HepG2 (cell line): ENCODE measurements around the gene SPESP1.

ENCODE experiments used
- BRCA1 ChIP-seq: sonication (generic); formaldehyde crosslinking; IDR thresholded peaks from 2 replicates; pipeline ENCODE4 v1.4.0; 2020; ENCODE audit warnings: missing genetic modification reagents
- GABPA ChIP-seq, 2 experiments: IDR thresholded peaks; 2 replicates each; pipeline ENCODE4 v1.6.1; 2011 to 2016; ENCODE audit warnings: low read depth in 2 of 2, low read length in 1 of 2, missing biosample characterization in 1 of 2, missing genetic modification characterization in 1 of 2
- KLF16 ChIP-seq, 2 experiments: sonication (generic) in 1 of 2; formaldehyde crosslinking in 1 of 2; IDR thresholded peaks; 2 replicates each; pipeline versions ENCODE4 v1.6.1 to v1.8.0; 2016 to 2023; ENCODE audit warnings: missing genetic modification reagents in 2 of 2, missing compliant biosample characterization in 1 of 2
- POLR2AphosphoS5 ChIP-seq: IDR thresholded peaks from 2 replicates; pipeline ENCODE4 v1.6.1; 2012; ENCODE audit warnings: low read depth, low read length
- SP2 ChIP-seq: sonication (generic); formaldehyde crosslinking; IDR thresholded peaks from 2 replicates; pipeline ENCODE4 v1.5.1; 2020; ENCODE audit warnings: mild to moderate bottlenecking, missing genetic modification reagents
- SRF ChIP-seq: IDR thresholded peaks from 2 replicates; pipeline ENCODE4 v1.6.1; 2011; ENCODE audit warnings: mild to moderate bottlenecking, low read depth, low read length, moderate library complexity
- ZFP1 ChIP-seq: IDR thresholded peaks from 2 replicates; pipeline ENCODE4 v1.6.1; 2016
- ZNF136 ChIP-seq: sonication (generic); formaldehyde crosslinking; IDR thresholded peaks from 2 replicates; pipeline ENCODE4 v1.8.1; 2022; ENCODE audit warnings: low read depth, mild to moderate bottlenecking, moderate library complexity, missing genetic modification reagents
- ZNF225 ChIP-seq: sonication (generic); formaldehyde crosslinking; IDR thresholded peaks from 2 replicates; pipeline ENCODE4 v1.4.0; 2020; ENCODE audit warnings: mild to moderate bottlenecking, missing genetic modification reagents
- ZNF24 ChIP-seq: fragments of 450-650 bp; IDR thresholded peaks from 2 replicates; pipeline ENCODE4 v1.6.1; 2017; ENCODE audit warnings: antibody characterized with exemption, mild to moderate bottlenecking
- ZNF350 ChIP-seq: sonication (generic); formaldehyde crosslinking; IDR thresholded peaks from 2 replicates; pipeline ENCODE4 v1.4.0; 2020; ENCODE audit warnings: mild to moderate bottlenecking, low read depth, missing genetic modification reagents, borderline replicate concordance
- TF ChIP-seq, protein P1 (sequence below): fragments of 450-650 bp; IDR thresholded peaks from 2 replicates; pipeline ENCODE4 v1.6.1; 2017; ENCODE audit warnings: mild to moderate bottlenecking
- TF ChIP-seq, protein P2 (sequence below): sonication (generic); formaldehyde crosslinking; IDR thresholded peaks from 2 replicates; pipeline ENCODE4 v1.5.0; 2020; ENCODE audit warnings: mild to moderate bottlenecking, missing genetic modification reagents, moderate library complexity
- TF ChIP-seq, protein P3 (sequence below): sonication (generic); formaldehyde crosslinking; IDR thresholded peaks from 2 replicates; pipeline ENCODE4 v1.5.0; 2020; ENCODE audit warnings: missing genetic modification reagents

DNA sequence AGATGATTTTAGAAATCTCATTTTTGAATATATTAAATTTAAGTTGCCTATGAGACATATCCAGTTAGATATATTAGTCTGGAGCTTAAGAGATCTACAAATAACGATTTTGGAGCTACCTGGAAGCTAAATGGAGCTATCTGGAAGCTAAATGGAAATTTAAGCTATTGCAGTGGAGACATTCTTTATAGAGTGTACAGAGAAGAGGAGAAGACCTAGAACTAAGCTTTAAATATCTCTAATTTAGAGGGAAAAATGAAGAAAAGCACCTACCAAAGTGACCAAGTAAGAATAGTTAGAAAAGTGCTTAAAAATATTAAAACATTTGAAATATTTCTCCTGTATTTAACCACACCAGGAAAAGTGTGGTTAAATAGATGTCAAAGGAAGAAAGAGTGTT is 28.3 kb downstream of the SPESP1 start:
- TF ChIP-seq, protein P1, sequence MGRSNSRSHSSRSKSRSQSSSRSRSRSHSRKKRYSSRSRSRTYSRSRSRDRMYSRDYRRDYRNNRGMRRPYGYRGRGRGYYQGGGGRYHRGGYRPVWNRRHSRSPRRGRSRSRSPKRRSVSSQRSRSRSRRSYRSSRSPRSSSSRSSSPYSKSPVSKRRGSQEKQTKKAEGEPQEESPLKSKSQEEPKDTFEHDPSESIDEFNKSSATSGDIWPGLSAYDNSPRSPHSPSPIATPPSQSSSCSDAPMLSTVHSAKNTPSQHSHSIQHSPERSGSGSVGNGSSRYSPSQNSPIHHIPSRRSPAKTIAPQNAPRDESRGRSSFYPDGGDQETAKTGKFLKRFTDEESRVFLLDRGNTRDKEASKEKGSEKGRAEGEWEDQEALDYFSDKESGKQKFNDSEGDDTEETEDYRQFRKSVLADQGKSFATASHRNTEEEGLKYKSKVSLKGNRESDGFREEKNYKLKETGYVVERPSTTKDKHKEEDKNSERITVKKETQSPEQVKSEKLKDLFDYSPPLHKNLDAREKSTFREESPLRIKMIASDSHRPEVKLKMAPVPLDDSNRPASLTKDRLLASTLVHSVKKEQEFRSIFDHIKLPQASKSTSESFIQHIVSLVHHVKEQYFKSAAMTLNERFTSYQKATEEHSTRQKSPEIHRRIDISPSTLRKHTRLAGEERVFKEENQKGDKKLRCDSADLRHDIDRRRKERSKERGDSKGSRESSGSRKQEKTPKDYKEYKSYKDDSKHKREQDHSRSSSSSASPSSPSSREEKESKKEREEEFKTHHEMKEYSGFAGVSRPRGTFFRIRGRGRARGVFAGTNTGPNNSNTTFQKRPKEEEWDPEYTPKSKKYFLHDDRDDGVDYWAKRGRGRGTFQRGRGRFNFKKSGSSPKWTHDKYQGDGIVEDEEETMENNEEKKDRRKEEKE: no peak
- TF ChIP-seq ZNF350 (CRISPR knock-in tag) (no peak), GABPA (IDR thresholded peaks at IDR 0.05; ENCODE audit: low read depth, low read length) (no peak), GABPA (CRISPR knock-in tag; IDR thresholded peaks at IDR 0.05; ENCODE audit: low read depth) (no peak), KLF16 (CRISPR knock-in tag; IDR thresholded peaks at IDR 0.05) (no peak), BRCA1 (CRISPR knock-in tag) (no peak), SRF (no peak), ZNF225 (no peak), ZNF136 (CRISPR knock-in tag) (no peak), POLR2AphosphoS5 (no peak), SP2 (CRISPR knock-in tag) (no peak), ZFP1 (CRISPR knock-in tag) (no peak), ZNF24 (no peak)
- TF ChIP-seq, protein P2, sequence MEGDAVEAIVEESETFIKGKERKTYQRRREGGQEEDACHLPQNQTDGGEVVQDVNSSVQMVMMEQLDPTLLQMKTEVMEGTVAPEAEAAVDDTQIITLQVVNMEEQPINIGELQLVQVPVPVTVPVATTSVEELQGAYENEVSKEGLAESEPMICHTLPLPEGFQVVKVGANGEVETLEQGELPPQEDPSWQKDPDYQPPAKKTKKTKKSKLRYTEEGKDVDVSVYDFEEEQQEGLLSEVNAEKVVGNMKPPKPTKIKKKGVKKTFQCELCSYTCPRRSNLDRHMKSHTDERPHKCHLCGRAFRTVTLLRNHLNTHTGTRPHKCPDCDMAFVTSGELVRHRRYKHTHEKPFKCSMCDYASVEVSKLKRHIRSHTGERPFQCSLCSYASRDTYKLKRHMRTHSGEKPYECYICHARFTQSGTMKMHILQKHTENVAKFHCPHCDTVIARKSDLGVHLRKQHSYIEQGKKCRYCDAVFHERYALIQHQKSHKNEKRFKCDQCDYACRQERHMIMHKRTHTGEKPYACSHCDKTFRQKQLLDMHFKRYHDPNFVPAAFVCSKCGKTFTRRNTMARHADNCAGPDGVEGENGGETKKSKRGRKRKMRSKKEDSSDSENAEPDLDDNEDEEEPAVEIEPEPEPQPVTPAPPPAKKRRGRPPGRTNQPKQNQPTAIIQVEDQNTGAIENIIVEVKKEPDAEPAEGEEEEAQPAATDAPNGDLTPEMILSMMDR (CRISPR knock-in tag): no peak
- TF ChIP-seq, protein P3, sequence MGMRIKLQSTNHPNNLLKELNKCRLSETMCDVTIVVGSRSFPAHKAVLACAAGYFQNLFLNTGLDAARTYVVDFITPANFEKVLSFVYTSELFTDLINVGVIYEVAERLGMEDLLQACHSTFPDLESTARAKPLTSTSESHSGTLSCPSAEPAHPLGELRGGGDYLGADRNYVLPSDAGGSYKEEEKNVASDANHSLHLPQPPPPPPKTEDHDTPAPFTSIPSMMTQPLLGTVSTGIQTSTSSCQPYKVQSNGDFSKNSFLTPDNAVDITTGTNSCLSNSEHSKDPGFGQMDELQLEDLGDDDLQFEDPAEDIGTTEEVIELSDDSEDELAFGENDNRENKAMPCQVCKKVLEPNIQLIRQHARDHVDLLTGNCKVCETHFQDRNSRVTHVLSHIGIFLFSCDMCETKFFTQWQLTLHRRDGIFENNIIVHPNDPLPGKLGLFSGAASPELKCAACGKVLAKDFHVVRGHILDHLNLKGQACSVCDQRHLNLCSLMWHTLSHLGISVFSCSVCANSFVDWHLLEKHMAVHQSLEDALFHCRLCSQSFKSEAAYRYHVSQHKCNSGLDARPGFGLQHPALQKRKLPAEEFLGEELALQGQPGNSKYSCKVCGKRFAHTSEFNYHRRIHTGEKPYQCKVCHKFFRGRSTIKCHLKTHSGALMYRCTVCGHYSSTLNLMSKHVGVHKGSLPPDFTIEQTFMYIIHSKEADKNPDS (CRISPR knock-in tag): no peak
